SIG-M5 (cell line): Measurements from ENCODE around the gene WNT3A.

Source experiments
- DNase-seq: peaks from one replicate; lab custom pipeline; 2025; lab: John Stamatoyannopoulos, UW

WNT3A gene

DNA sequence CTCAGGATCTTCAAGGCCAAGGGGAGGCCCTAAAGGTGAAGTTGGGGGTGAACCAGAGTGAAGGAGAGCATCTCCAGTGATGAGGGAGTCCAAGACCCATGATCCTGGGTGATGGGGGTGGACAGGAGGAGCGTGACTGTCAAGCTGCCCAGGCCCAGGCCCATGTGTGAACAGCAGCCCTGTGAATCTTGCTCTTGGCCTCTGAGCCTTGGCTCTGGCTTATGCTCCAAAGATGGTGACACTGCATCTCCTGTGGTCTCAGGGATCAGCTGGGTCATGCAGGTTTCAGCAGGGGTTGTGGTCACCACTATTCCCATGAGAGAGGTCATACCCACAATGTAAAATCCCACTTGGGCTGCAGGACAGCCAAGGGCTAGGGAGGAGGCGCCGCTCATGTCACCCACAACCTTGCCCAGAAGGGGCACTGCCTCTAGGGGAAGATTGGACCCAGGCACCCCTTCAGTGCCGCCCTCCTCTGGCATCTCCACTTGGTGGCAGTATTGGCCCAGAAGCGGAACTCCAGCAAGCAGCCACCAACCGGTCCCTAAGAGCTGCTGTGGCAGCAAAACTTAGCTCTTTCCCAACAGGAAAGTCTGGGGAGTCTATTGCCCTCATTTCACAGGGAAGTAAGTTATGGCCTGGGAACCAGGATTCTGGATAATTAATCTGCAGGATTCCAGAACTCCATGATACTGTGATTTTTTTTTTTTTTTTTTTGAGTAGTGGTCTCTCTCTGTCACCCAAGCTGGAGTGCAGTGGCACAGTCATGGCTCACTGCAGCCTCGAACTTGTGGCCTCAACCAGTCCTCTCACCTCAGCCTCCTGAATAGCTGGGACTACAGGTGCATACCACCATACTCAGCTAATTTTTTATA, 7.5 kb upstream of the WNT3A start:
- no peak for DNase-seq

- DNase-seq: no peak
Measured at GRCh38 chr1:228000416-228000815, 6.4 kb upstream of the WNT3A start.

DNA sequence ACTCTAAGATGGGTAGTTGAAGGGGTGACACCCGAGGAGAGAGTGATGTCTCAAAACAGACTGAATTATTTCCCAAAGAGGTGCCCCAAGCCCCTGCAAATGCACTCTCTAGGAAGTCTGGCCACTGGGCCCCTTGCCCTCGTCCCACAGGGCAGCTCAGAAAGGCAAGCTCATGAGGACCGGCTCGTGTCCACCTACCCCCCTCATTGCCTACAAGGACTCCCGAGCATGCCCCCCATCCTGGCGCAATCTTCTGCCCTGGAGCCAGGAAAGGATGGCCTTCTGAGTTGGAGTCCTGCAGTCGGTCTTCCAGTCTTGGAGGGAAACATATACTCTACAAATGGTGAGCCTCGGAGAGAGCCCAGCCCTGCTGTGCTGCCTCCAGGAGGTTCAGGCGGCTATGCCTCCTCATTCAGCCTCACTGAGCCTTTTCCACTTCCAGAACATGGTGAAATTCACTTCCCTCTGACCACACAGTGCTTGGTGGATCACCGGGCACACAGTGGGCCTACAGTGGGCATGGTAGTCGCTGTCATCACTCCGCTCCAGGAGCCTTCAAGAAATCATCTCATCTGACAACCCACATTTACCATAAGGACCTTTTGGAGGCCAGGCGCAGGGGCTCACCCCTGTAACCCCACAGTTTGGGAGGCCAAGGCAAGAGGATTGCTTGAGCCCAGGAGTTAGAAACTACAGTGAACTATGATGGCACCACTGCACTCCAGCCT, 5.8 kb upstream of the WNT3A start:
- no peak for DNase-seq

- no peak for DNase-seq
Measured at GRCh38 chr1:228001738-228002535, 4.9 kb upstream of the WNT3A start.

DNA sequence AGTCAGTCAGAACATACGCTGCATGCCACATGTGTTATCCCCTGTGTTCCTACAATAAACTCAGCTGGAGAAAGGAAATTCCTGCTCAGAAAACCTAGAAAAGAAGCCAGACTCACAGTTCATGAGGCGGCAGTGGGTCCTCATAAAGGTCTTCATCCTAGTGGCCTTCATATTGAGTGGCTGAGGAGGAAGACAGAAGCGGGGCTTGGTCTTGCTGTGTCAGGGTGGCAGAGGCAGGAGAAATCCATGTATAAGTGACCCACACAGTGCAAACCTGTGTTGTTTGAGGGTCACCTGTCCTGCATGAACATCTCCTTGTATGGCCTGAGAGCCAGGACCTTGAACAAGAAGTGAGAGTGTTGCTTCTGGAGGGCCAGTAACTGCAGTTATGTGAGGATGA, 4.0 kb upstream of the WNT3A start:
- no peak for DNase-seq

DNA sequence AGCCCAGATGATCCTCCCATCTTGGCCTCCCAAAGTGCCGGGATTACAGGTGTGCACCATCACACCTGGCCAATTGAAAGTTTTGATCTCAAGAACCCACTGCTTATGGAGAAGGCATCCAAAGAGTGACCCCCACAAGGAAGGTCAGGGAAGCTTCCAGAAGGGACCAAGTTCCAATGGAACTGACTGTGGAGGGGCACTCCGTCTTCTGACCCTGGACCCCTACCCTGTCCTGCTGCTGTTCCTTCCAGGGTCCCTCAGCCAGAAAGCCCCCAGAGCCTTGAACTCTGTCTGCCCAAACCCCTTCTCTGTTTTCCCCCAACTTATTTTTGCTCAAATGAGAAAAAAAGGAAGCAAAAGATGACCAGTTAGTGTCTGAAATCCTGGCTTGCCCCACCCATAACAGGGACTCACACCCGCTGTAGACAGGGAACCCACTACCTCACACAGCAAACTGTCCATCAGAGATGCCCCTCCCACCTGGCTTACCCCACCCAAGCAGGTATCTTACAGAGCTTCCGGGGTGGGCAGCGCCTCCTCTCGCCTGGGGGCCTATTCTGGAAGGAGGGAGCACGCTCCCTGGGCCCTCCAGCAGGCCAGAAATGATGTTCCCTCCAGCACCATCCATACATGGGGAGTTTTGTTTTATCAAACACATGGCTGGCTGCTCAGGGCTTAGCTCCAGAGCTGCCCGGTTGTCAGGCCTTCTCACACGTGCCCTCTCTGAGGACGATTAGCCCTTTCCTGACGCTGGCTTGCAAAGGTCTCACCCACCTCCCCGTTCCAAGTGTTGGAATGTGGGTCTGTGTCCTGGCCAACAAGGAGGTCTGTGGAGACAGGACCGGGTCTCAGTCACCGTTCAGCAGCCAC, 3.1 kb upstream of the WNT3A start:
- no peak for DNase-seq

GRCh38 chr1:228004331-228004855, 2.4 kb upstream of the WNT3A start:
- no peak for DNase-seq

- DNase-seq: no peak
Measured at GRCh38 chr1:228004856-228005462, 1.8 kb upstream of the WNT3A start.

DNA sequence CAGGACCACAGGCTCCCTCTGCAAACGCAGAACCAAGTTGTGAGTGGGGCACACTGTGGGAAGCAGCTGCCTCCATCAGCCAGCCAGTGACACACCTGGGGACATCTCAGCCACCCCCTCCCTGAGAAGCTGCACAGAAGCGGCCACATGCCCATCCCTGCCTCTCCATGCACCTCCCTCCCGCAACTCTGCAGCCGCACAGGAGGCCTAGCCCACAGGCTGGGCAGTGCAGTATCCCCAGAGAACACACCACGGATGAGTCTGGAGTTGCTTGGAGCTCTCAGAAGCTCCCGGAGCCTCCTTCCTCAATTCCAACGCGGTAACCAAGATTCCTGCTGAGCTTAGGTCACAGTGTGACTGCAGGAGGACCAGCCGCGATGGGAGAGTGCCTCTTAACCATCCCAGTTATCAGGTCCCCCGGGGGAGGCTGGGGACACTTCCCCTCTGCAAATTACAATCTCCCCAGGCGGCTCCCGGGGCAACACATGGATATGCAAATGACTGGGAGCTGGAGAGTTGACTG, 1.2 kb upstream of the WNT3A start:
- no peak for DNase-seq

- no peak for DNase-seq
Measured at GRCh38 chr1:228006034-228006785, 588 bp upstream of the WNT3A start.

GRCh38 chr1:228007049-228007800, 427 bp downstream of the WNT3A start:
- no peak for DNase-seq

GRCh38 chr1:228007801-228008341, 1.1 kb downstream of the WNT3A start:
- no peak for DNase-seq

GRCh38 chr1:228008391-228009115, 1.8 kb downstream of the WNT3A start:
- no peak for DNase-seq

- DNase-seq: no peak
Measured at GRCh38 chr1:228009116-228009827, 2.5 kb downstream of the WNT3A start.

- DNase-seq: no peak
Measured at GRCh38 chr1:228009828-228010775, 3.3 kb downstream of the WNT3A start.

GRCh38 chr1:228010921-228011320, 4.1 kb downstream of the WNT3A start:
- no peak for DNase-seq
